HepG2 (cell line): ENCODE measurements around the gene OR52A1. TPM values are rescaled to one million over a fixed set of nuclear protein-coding genes. Genes with fewer than 3 reads are reported as not detected.
A peak's percentile ranks its signal among the peaks of the same experiment; 100 is the strongest.

Experiments used
- ATAC-seq: fragments of 200-7000 bp; cut with Tn5 transposase; 3 replicates; pipeline ENCODE4 v1.9.1; 2020; ENCODE audit warnings: mild to moderate bottlenecking, moderate library complexity
- BruUV-seq: library from RNA; stranded (reverse); fragments of 400-500 nt; replicated peaks from 2 replicates; lab custom pipeline; 2021; lab: Mats Ljungman, UMichigan
- CTCF ChIA-PET: fragments of 300-600 bp; formaldehyde crosslinking; extraction: SDS; loops from one replicate; lab custom pipeline; 2021; ENCODE audit warnings: low total read pairs, inconsistent platforms, low intra/inter-chr PET ratio; lab: Yijun Ruan, JAX
- POLR2A ChIA-PET: fragments of 350-600 bp; sonication (Branson Sonifier 250); formaldehyde crosslinking; loops from one replicate; lab custom pipeline; 2020; ENCODE audit warnings: antibody characterized with exemption, inconsistent platforms; lab: Yijun Ruan, JAX
- DNase-seq: peaks from one replicate; pipeline ENCODE4 v3.0.0-alpha.2; 2015; ENCODE audit warnings: low spot score
- FAIRE-seq: peaks from 3 replicates; lab custom pipeline; 2011; peaks lifted over from hg19 to GRCh38; lab: Jason Lieb, UNC
- H2AFZ ChIP-seq: one replicate; pipeline ENCODE4 v1.6.1; 2011; ENCODE audit warnings: low read length, inconsistent platforms
- H3K27ac ChIP-seq: fragments of 300-600 bp; 3 replicates; pipeline ENCODE4 v1.8.0; 2011; ENCODE audit warnings: mixed run types, mild to moderate bottlenecking, mixed read lengths, low read length, inconsistent platforms; ENCODE audit not compliant: insufficient read depth; ENCODE audit errors: extremely low read length
- H3K27me3 ChIP-seq, 2 experiments: fragments of 200-600 bp in 1 of 2; 2 replicates in 1 of 2; 3 replicates in 1 of 2; pipeline versions ENCODE4 v1.6.0 to v1.8.0; 2011; ENCODE audit warnings: low read length in 2 of 2, mild to moderate bottlenecking in 2 of 2, moderate library complexity in 2 of 2, inconsistent platforms in 1 of 2; ENCODE audit not compliant: insufficient read depth in 2 of 2, control insufficient read depth in 1 of 2
- H3K36me3 ChIP-seq, 2 experiments: fragments of 200-600 bp in 1 of 2; replicated peaks in 1 of 2; 2 replicates in 1 of 2; 3 replicates in 1 of 2; pipeline versions ENCODE4 v1.5.1 to v1.8.0; 2011; ENCODE audit warnings: low read length in 2 of 2, inconsistent platforms in 1 of 2; ENCODE audit not compliant: insufficient read depth in 2 of 2, control insufficient read depth in 1 of 2
- H3K4me1 ChIP-seq: 2 replicates; pipeline ENCODE4 v1.5.1; 2012; ENCODE audit warnings: low read length, inconsistent platforms; ENCODE audit not compliant: insufficient read depth
- H3K4me2 ChIP-seq: 2 replicates; pipeline ENCODE4 v1.6.0; 2011; ENCODE audit warnings: low read depth, low read length, inconsistent platforms
- H3K4me3 ChIP-seq, 3 experiments: fragments of 200-600 bp in 1 of 3; sonication (generic), shearing (Covaris generic) in 1 of 3; replicated peaks in 1 of 3; 2 replicates each; pipeline ENCODE4 v1.5.1; 2011 to 2016; ENCODE audit warnings: low read length in 3 of 3, inconsistent platforms in 2 of 3, low read depth in 2 of 3, mild to moderate bottlenecking in 2 of 3, control low read depth in 1 of 3, mixed read lengths in 1 of 3; ENCODE audit not compliant: insufficient read depth in 1 of 3
- H3K79me2 ChIP-seq: one replicate; pipeline ENCODE4 v1.6.1; 2011; ENCODE audit warnings: low read length, inconsistent platforms; ENCODE audit not compliant: insufficient read depth
- H3K9ac ChIP-seq: 2 replicates; pipeline ENCODE4 v1.6.0; 2011; ENCODE audit warnings: mild to moderate bottlenecking, low read depth, low read length, inconsistent platforms; ENCODE audit not compliant: insufficient read depth
- H3K9me3 ChIP-seq: 2 replicates; pipeline ENCODE4 v1.5.1; 2012; ENCODE audit warnings: mild to moderate bottlenecking, low read length
- H4K20me1 ChIP-seq: 2 replicates; pipeline ENCODE4 v1.6.0; 2011; ENCODE audit warnings: inconsistent platforms, mild to moderate bottlenecking, low read length, moderate library complexity; ENCODE audit not compliant: insufficient read depth
- HNRNPK ChIP-seq: fragments of 200-400 bp; formaldehyde crosslinking; IDR thresholded peaks from 2 replicates; pipeline ENCODE4 v1.6.1; 2018; ENCODE audit warnings: low read length, low read depth, moderate library complexity, mild to moderate bottlenecking; ENCODE audit not compliant: poor library complexity, severe bottlenecking
- IKZF1 ChIP-seq: fragments of 450-650 bp; IDR thresholded peaks from 2 replicates; pipeline ENCODE4 v1.7.1; 2016
- MAFF ChIP-seq: IDR thresholded peaks from 2 replicates; pipeline ENCODE4 v1.6.1; 2011; ENCODE audit warnings: low read depth, low read length, improper control_type of control experiment
- MAFK ChIP-seq, 2 experiments: IDR thresholded peaks in 1 of 2; conservative IDR thresholded peaks in 1 of 2; 2 replicates each; pipeline ENCODE4 v1.6.1; 2011; ENCODE audit warnings: improper control_type of control experiment in 2 of 2, low read length in 2 of 2
- NR2C2 ChIP-seq: sonication (generic); formaldehyde crosslinking; IDR thresholded peaks from 2 replicates; pipeline ENCODE4 v1.4.0; 2020; ENCODE audit warnings: missing genetic modification reagents, mild to moderate bottlenecking, moderate library complexity, borderline replicate concordance
- ZNF841 ChIP-seq: sonication (generic); formaldehyde crosslinking; IDR thresholded peaks from 2 replicates; pipeline ENCODE4 v1.8.1; 2023; ENCODE audit warnings: missing genetic modification reagents, borderline replicate concordance
- WGBS: methylation state at CpG from one replicate; pipeline ENCODE4 v1.1.6; 2017; ENCODE audit warnings: low lambda C conversion rate; 5-methylcytosine and 5-hydroxymethylcytosine counted together
- in situ Hi-C: cut with HindIII; loops from 2 replicates; pipeline ENCODE4 v1.10.0; 2017; ENCODE audit warnings: low pct_unique_long_range_greater_than_20kb; ENCODE audit not compliant: extremely low pct_ligation_motif_present
- intact Hi-C: fragments of 100-400 bp; cut with micrococcal nuclease; formaldehyde crosslinking; loops from one replicate; pipeline ENCODE4 v1.10.0; 2022; ENCODE audit not compliant: unreplicated experiment
- polyA plus RNA-seq, 8 experiments: library from polyadenylated mRNA; depleted of rRNA in 3 of 8; stranded (reverse) in 7 of 8; unstranded in 1 of 8; fragments of >200 nt; fragmentation: Illumina TruSeq in 4 of 8; extraction: Trizol in 4 of 8; gene quantifications; 2 replicates each; pipeline versions ENCODE4 v1.2.1 to v1.2.3, GENCODE V29; 2011 to 2016; ENCODE audit warnings: low read depth in 4 of 8, missing spikeins in 1 of 8, mixed read lengths in 1 of 8; ENCODE audit not compliant: insufficient read depth in 1 of 8
- total RNA-seq, 5 experiments: library from RNA; depleted of rRNA; stranded (reverse); fragments of >200 nt; fragmentation: Illumina TruSeq; extraction: Trizol; gene quantifications; 2 replicates each; pipeline ENCODE4 v1.2.3, GENCODE V29; 2016; ENCODE audit warnings: low read depth in 1 of 5

OR52A1 gene
- total and polyA plus RNA-seq, 2 of the 13 experiments (the other 11 are each of a cell fraction or from before 2014, with no cell fraction given): not detected

DNA sequence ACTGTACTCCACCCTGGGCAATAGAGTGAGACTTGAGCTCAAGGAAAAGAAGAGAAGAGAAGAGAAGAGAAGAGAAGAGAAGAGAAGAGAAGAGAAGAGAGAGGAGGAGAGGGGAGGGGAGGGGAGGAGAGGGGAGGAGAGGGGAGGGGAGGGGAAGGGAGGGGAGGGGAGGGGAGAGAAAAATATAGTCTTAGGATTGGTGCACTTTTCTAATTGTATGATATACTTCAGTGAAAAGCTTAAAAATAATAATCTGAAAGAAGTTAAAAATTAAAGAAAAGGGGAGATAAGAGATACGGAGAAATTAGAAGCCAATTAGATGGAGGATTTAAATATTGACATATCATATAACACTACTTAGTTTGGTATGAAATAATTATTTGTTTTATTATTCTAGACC is 35.7 kb downstream of the OR52A1 start:
- Histone ChIP-seq H3K9me3 (no peaks in the 10 kb centered on the region), H3K4me1 (no peaks in the 10 kb centered on the region), H3K27me3 (no peaks in the 10 kb centered on the region), H3K27ac (no peak overlapping the region), H3K4me3 (no peak overlapping the region), H3K36me3 (no peaks in the 10 kb centered on the region), H3K9ac (no peak overlapping the region), H3K4me2 (no peak overlapping the region), H2AFZ (no peak overlapping the region), H4K20me1 (no peaks in the 10 kb centered on the region), H3K79me2 (no peaks in the 10 kb centered on the region)
- DNase-seq (no peak), ATAC-seq (no peak), FAIRE-seq (no peak)
- intact Hi-C loops: no loop called here
- TF ChIP-seq HNRNPK (peak; percentile 83), NR2C2 (no peak), ZNF841 (no peak)
- CTCF ChIA-PET: no interaction called here
- 46% methylated on average over 1 of the region's 1 CpG for WGBS
- in situ Hi-C loops: no loop called here
- no TSS peak for BruUV-seq
- POLR2A ChIA-PET: no interaction called here

DNA sequence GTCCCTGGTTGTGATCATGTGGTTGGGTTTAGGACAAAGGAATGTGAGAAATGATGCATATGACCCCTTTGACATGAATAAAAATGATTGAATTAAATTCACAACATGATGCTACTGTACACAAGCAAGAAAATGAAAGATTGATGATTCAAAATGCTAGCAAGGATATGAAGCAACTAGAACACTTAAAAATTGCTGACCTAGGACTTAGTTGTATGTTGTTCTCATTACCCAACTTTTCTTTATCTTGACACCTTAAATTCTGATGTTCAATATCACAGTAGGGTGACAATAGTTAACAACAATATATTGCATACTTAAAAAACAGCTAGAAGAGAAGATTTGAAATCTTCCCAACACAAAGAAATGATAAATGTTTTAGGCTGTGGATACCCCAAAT is 37.0 kb downstream of the OR52A1 start:
- Histone ChIP-seq H3K36me3 (no peaks in the 10 kb centered on the region), H3K9ac (no peak overlapping the region), H3K4me1 (no peaks in the 10 kb centered on the region), H2AFZ (no peak overlapping the region), H3K4me2 (no peak overlapping the region), H3K79me2 (no peaks in the 10 kb centered on the region), H3K27me3 (no peaks in the 10 kb centered on the region)
- DNase-seq (no peak), FAIRE-seq (no peak), ATAC-seq (no peak)
- POLR2A ChIA-PET: no interaction called here
- TF ChIP-seq MAFK (conservative IDR thresholded peaks at IDR 0.05 in 1 of 2, IDR thresholded peaks at IDR 0.05 in 1 of 2; ENCODE audit: low read length in 2 of 2): peak; percentile 78 to 89
- TF ChIP-seq IKZF1: no peak
- peak; percentile 77 for TF ChIP-seq MAFF
- TF ChIP-seq, all 625 proteins: peak for 2
- no TSS peak for BruUV-seq
- H4K20me1 ChIP-seq: no peaks in the 10 kb centered on the region
- H3K4me3 ChIP-seq: no peak overlapping the region
- in situ Hi-C loops (no loop called here), intact Hi-C loops (no loop called here)
- no peaks in the 10 kb centered on the region for H3K9me3 ChIP-seq
- H3K27ac ChIP-seq: no peak overlapping the region
- CTCF ChIA-PET: no interaction called here
